ENCODE measurements around the gene GLIPR2. TPM values are rescaled to one million over a fixed set of nuclear protein-coding genes. Genes with fewer than 3 reads are reported as not detected.

Gene GLIPR2
- total and polyA plus RNA-seq, 2 of the 13 experiments (the other 11 are each of a cell fraction or from before 2014, with no cell fraction given): 0.08 to 0.42 TPM

GRCh38 chr9:36148311-36149051 lies 11.9 kb downstream of the GLIPR2 start (continued):
- TF ChIP-seq ZBTB33 (CRISPR knock-in tag; IDR thresholded peaks at IDR 0.05): no peak
- TF ChIP-seq HMG20A (CRISPR knock-in tag; IDR thresholded peaks at IDR 0.05; ENCODE audit: borderline replicate concordance): no peak
- no peak for TF ChIP-seq ZNF75D (CRISPR knock-in tag; IDR thresholded peaks at IDR 0.05; ENCODE audit: borderline replicate concordance)
- 0 out of 2 replicates have a peak, but pooled peaks have one; percentile 43 for TF ChIP-seq ZNF704 (CRISPR knock-in tag; IDR thresholded peaks at IDR 0.05; ENCODE audit: borderline replicate concordance)
- TF ChIP-seq KAT2B (IDR thresholded peaks at IDR 0.05; ENCODE audit: borderline replicate concordance, low read depth, low read length): no peak
- no peak for TF ChIP-seq ZNF83 (CRISPR knock-in tag; IDR thresholded peaks at IDR 0.05; ENCODE audit: borderline replicate concordance)
- no peak for TF ChIP-seq HNRNPK (IDR thresholded peaks at IDR 0.05; ENCODE audit: low read depth, low read length, poor library complexity, severe bottlenecking)
- peak; percentile 69 for TF ChIP-seq LCORL (IDR thresholded peaks at IDR 0.05)
- no peak for TF ChIP-seq LCORL (CRISPR knock-in tag; IDR thresholded peaks at IDR 0.05)
- no peak for TF ChIP-seq NCOA1 (CRISPR knock-in tag; IDR thresholded peaks at IDR 0.05)
- TF ChIP-seq ZNF761 (CRISPR knock-in tag; conservative IDR thresholded peaks at IDR 0.05): no peak
- TF ChIP-seq HNF1A (IDR thresholded peaks at IDR 0.05; ENCODE audit: low read depth): no peak
- TF ChIP-seq HNF1A (CRISPR knock-in tag; IDR thresholded peaks at IDR 0.05; ENCODE audit: borderline replicate concordance): no peak
- peak; percentile 54 for TF ChIP-seq ZNF629 (CRISPR knock-in tag; conservative IDR thresholded peaks at IDR 0.05)
- TF ChIP-seq ZNF296 (CRISPR knock-in tag; conservative IDR thresholded peaks at IDR 0.05): no peak
- TF ChIP-seq SNRNP70 (IDR thresholded peaks at IDR 0.05; ENCODE audit: low read depth, low read length): no peak
- TF ChIP-seq PATZ1 (CRISPR knock-in tag; IDR thresholded peaks at IDR 0.05): peak; percentile 60; the same call in 1 of the 2 replicates
- no peak for TF ChIP-seq SIN3B (IDR thresholded peaks at IDR 0.05; ENCODE audit: low read length)
- no peak for TF ChIP-seq ZNF34 (CRISPR knock-in tag; IDR thresholded peaks at IDR 0.05; ENCODE audit: borderline replicate concordance)
- no peak for TF ChIP-seq GLI4 (CRISPR knock-in tag; IDR thresholded peaks at IDR 0.05; ENCODE audit: borderline replicate concordance)
- TF ChIP-seq HCFC1 (IDR thresholded peaks at IDR 0.05; ENCODE audit: low read depth, low read length): no peak
